WTC11 (cell line): ENCODE data around the gene PHF21B. TPM values are rescaled to one million over a fixed set of nuclear protein-coding genes. Genes with fewer than 3 reads are reported as not detected.

ENCODE experiments used
- ATAC-seq: fragments of 200-7000 bp; cut with Tn5 transposase; 2 replicates; pipeline ENCODE4 v1.10.0; 2021; ENCODE audit warnings: mild to moderate bottlenecking, moderate library complexity
- CTCF ChIA-PET: fragments of 300-600 bp; sonication (Branson Sonifier 250); formaldehyde crosslinking; loops from one replicate; lab custom pipeline; 2021; ENCODE audit warnings: antibody characterized with exemption; lab: Charles Lee
- POLR2A ChIA-PET: fragments of 350-600 bp; sonication (Branson Sonifier 250); formaldehyde crosslinking; loops from one replicate; lab custom pipeline; 2021; ENCODE audit warnings: antibody characterized with exemption; lab: Charles Lee
- DNase-seq: peaks from one replicate; pipeline ENCODE4 v3.0.0; 2021; ENCODE audit warnings: low spot score
- H3K27ac Mint-ChIP-seq: 2 replicates; pipeline ENCODE4 v1.8.0; 2021; ENCODE audit warnings: mixed read lengths
- H3K27me3 Mint-ChIP-seq: 2 replicates; pipeline ENCODE4 v1.8.0; 2021; ENCODE audit warnings: low read depth, mild to moderate bottlenecking, moderate library complexity, mixed read lengths
- H3K36me3 Mint-ChIP-seq: 2 replicates; pipeline ENCODE4 v1.8.0; 2021; ENCODE audit warnings: mixed read lengths
- H3K4me1 Mint-ChIP-seq: 2 replicates; pipeline ENCODE4 v1.8.0; 2022; ENCODE audit warnings: mixed read lengths
- H3K4me3 Mint-ChIP-seq: 2 replicates; pipeline ENCODE4 v1.8.0; 2021; ENCODE audit warnings: mild to moderate bottlenecking, moderate library complexity, mixed read lengths
- H3K9me3 Mint-ChIP-seq: 2 replicates; pipeline ENCODE4 v1.8.0; 2021; ENCODE audit warnings: mixed read lengths
- CDX4 ChIP-seq: fragments of 250-450 bp; sonication (Bioruptor Pico); IDR thresholded peaks from 2 replicates; pipeline ENCODE4 v1.9.0; 2021; ENCODE audit warnings: moderate library complexity, mild to moderate bottlenecking, inconsistent platforms, borderline replicate concordance
- CREB1 ChIP-seq: sonication (generic); formaldehyde crosslinking; IDR thresholded peaks from 2 replicates; pipeline ENCODE4 v1.8.0; 2023; ENCODE audit warnings: mild to moderate bottlenecking, missing genetic modification reagents
- E2F4 ChIP-seq: sonication (generic); formaldehyde crosslinking; IDR thresholded peaks from 2 replicates; pipeline ENCODE4 v1.8.1; 2022; ENCODE audit warnings: low read depth, mild to moderate bottlenecking, moderate library complexity, missing genetic modification reagents, borderline replicate concordance
- FOXJ3 ChIP-seq: sonication (generic); formaldehyde crosslinking; IDR thresholded peaks from 2 replicates; pipeline ENCODE4 v1.9.0; 2021; ENCODE audit warnings: missing genetic modification reagents, mild to moderate bottlenecking, borderline replicate concordance
- GTF2I ChIP-seq: fragments of 250-450 bp; sonication (Bioruptor Pico); conservative IDR thresholded peaks from 2 replicates; pipeline ENCODE4 v1.4.0; 2021; ENCODE audit warnings: mild to moderate bottlenecking
- JAZF1 ChIP-seq: fragments of 250-450 bp; sonication (Bioruptor Pico); IDR thresholded peaks from 2 replicates; pipeline ENCODE4 v1.9.0; 2021; ENCODE audit warnings: moderate library complexity, mild to moderate bottlenecking, inconsistent platforms
- PRDM15 ChIP-seq: sonication (generic); formaldehyde crosslinking; IDR thresholded peaks from 2 replicates; pipeline ENCODE4 v1.8.0; 2022; ENCODE audit warnings: missing genetic modification reagents
- SOX15 ChIP-seq: fragments of 250-450 bp; sonication (Bioruptor Pico); IDR thresholded peaks from 2 replicates; pipeline ENCODE4 v1.9.0; 2021; ENCODE audit warnings: mild to moderate bottlenecking
- ZNF219 ChIP-seq: sonication (generic); formaldehyde crosslinking; IDR thresholded peaks from 2 replicates; pipeline ENCODE4 v1.8.0; 2023; ENCODE audit warnings: missing genetic modification reagents, mild to moderate bottlenecking, borderline replicate concordance
- ZNF263 ChIP-seq: sonication (generic); formaldehyde crosslinking; IDR thresholded peaks from 2 replicates; pipeline ENCODE4 v1.8.1; 2022; ENCODE audit warnings: low read depth, mild to moderate bottlenecking, moderate library complexity, missing genetic modification reagents
- ZNF281 ChIP-seq: sonication (generic); formaldehyde crosslinking; IDR thresholded peaks from 2 replicates; pipeline ENCODE4 v1.8.0; 2023; ENCODE audit warnings: mild to moderate bottlenecking, missing genetic modification reagents
- ZNF317 ChIP-seq: sonication (generic); formaldehyde crosslinking; IDR thresholded peaks from 2 replicates; pipeline ENCODE4 v1.8.1; 2023; ENCODE audit warnings: low read depth, mild to moderate bottlenecking, moderate library complexity, missing genetic modification reagents, borderline replicate concordance
- ZNF532 ChIP-seq: fragments of 250-450 bp; sonication (Bioruptor Pico); IDR thresholded peaks from 2 replicates; pipeline ENCODE4 v1.9.0; 2021; ENCODE audit warnings: mild to moderate bottlenecking, borderline replicate concordance
- total RNA-seq: library from RNA; stranded (reverse); gene quantifications from 3 replicates; pipeline ENCODE4 v1.2.3, GENCODE V29; 2021

PHF21B gene
- total RNA-seq, 1 experiment from 2014 or later: 107 TPM

- TF ChIP-seq ZNF532 (no peak), CREB1 (CRISPR knock-in tag) (no peak)
Measured at GRCh38 chr22:44839721-44840120, 170.1 kb downstream of the PHF21B start (continued).

GRCh38 chr22:44839061-44839460 is 170.7 kb downstream of the PHF21B start:
- DNase-seq (no peak), ATAC-seq (no peak)
- TF ChIP-seq GTF2I (CRISPR knock-in tag) (no peak), ZNF219 (CRISPR knock-in tag) (no peak), FOXJ3 (CRISPR knock-in tag) (no peak), ZNF263 (CRISPR knock-in tag) (no peak), PRDM15 (CRISPR knock-in tag) (no peak), JAZF1 (CRISPR knock-in tag) (no peak), CREB1 (CRISPR knock-in tag) (no peak), CDX4 (no peak), ZNF281 (no peak), ZNF317 (CRISPR knock-in tag) (no peak), E2F4 (CRISPR knock-in tag) (no peak), SOX15 (CRISPR knock-in tag) (no peak)
- Mint-ChIP-seq H3K4me3 (no peak overlapping the region), H3K4me1 (peaks cover 25% of the 10 kb centered on the region), H3K27ac (no peak overlapping the region), H3K9me3 (peaks cover 15% of the 10 kb centered on the region), H3K27me3 (no peaks in the 10 kb centered on the region), H3K36me3 (peaks cover 33% of the 10 kb centered on the region)
- CTCF ChIA-PET: interaction anchor here (0.6 to 1.5 kb wide), 2 partner anchors 10 to 577 kb away, joined by 3 to 4 read pairs; no protein-coding TSS in a partner anchor
- POLR2A ChIA-PET: no interaction called here
